Fibroblast of lung (primary cell): Measurements from ENCODE around the gene C11orf24. TPM values are rescaled to one million over a fixed set of nuclear protein-coding genes. Genes with fewer than 3 reads are reported as not detected.

Experiments used
- DNase-seq, 2 donors: peaks; one replicate each; pipeline versions ENCODE4 v3.0.0 to v3.0.0-alpha.2; 2010; ENCODE audit warnings: low read depth in 2 of 2
- H2AFZ ChIP-seq: 2 replicates; pipeline ENCODE4 v1.5.1; 2012; ENCODE audit warnings: low read length, control low read depth, inconsistent platforms
- H3K27ac ChIP-seq: 2 replicates; pipeline ENCODE4 v1.5.1; 2011; ENCODE audit warnings: low read length, control low read depth; ENCODE audit not compliant: insufficient read depth
- H3K27me3 ChIP-seq: 2 replicates; pipeline ENCODE4 v1.5.1; 2011; ENCODE audit warnings: mild to moderate bottlenecking, low read length; ENCODE audit not compliant: control insufficient read depth, insufficient read depth
- H3K36me3 ChIP-seq: 2 replicates; pipeline ENCODE4 v1.5.1; 2011; ENCODE audit warnings: low read length; ENCODE audit not compliant: control insufficient read depth, insufficient read depth
- H3K4me1 ChIP-seq: 2 replicates; pipeline ENCODE4 v1.5.1; 2011; ENCODE audit warnings: low read length; ENCODE audit not compliant: control insufficient read depth, insufficient read depth; ENCODE audit errors: extremely low read depth
- H3K4me2 ChIP-seq: 2 replicates; pipeline ENCODE4 v1.5.1; 2011; ENCODE audit warnings: low read length, control low read depth; ENCODE audit not compliant: insufficient read depth; ENCODE audit errors: extremely low read depth
- H3K4me3 ChIP-seq, 4 experiments: fragments of 200-600 bp in 1 of 4; sonication (generic) in 1 of 4; replicated peaks in 1 of 4; 2 replicates each; pipeline ENCODE4 v1.5.1; 2011 to 2016; ENCODE audit warnings: low read length in 4 of 4, low read depth in 3 of 4, mild to moderate bottlenecking in 3 of 4, control low read depth in 2 of 4, inconsistent platforms in 1 of 4, mixed read lengths in 1 of 4; ENCODE audit not compliant: insufficient read depth in 1 of 4; ENCODE audit errors: control extremely low read depth in 1 of 4
- H3K79me2 ChIP-seq: 2 replicates; pipeline ENCODE4 v1.5.1; 2012; ENCODE audit warnings: mild to moderate bottlenecking, low read length, inconsistent platforms; ENCODE audit not compliant: control insufficient read depth, insufficient read depth
- H3K9ac ChIP-seq: 2 replicates; pipeline ENCODE4 v1.5.1; 2011; ENCODE audit warnings: mild to moderate bottlenecking, low read length, control low read depth; ENCODE audit not compliant: insufficient read depth
- H3K9me3 ChIP-seq: 2 replicates; pipeline ENCODE4 v1.5.1; 2012; ENCODE audit warnings: low read depth, low read length; ENCODE audit not compliant: control insufficient read depth, insufficient read depth
- H4K20me1 ChIP-seq: 2 replicates; pipeline ENCODE4 v1.5.1; 2011; ENCODE audit warnings: low read length; ENCODE audit not compliant: control insufficient read depth, insufficient read depth; ENCODE audit errors: extremely low read depth
- EZH2 ChIP-seq: IDR thresholded peaks from 2 replicates; pipeline ENCODE4 v1.5.1; 2012; ENCODE audit warnings: low read length, control low read depth, mild to moderate bottlenecking; ENCODE audit errors: missing control alignments
- polyA plus RNA-seq, 2 donors: library from polyadenylated mRNA; depleted of rRNA in 1 of 2; stranded (reverse) in 1 of 2; unstranded in 1 of 2; fragments of >200 nt; gene quantifications; 2 replicates each; pipeline ENCODE4 v1.2.1, GENCODE V29; 2011 to 2012; ENCODE audit warnings: missing spikeins in 1 of 2
- total RNA-seq: library from RNA; depleted of rRNA; stranded (reverse); fragments of >200 nt; gene quantifications from 2 replicates; pipeline ENCODE4 v1.2.1, GENCODE V29; 2014
- TF ChIP-seq, protein P1 (sequence below), 2 donors: IDR thresholded peaks in 1 of 2; conservative IDR thresholded peaks in 1 of 2; 1 replicate in 1 of 2; 2 replicates in 1 of 2; pipeline ENCODE4 v1.5.1; 2011 to 2012; ENCODE audit warnings: low read length in 2 of 2, control low read depth in 1 of 2, inconsistent platforms in 1 of 2, low read depth in 1 of 2, mild to moderate bottlenecking in 1 of 2

Gene C11orf24
- total and polyA plus RNA-seq, 2 donors (not counting 1 experiment from before 2014, with no cell fraction given), result 25.4 to 45.6 TPM

DNA sequence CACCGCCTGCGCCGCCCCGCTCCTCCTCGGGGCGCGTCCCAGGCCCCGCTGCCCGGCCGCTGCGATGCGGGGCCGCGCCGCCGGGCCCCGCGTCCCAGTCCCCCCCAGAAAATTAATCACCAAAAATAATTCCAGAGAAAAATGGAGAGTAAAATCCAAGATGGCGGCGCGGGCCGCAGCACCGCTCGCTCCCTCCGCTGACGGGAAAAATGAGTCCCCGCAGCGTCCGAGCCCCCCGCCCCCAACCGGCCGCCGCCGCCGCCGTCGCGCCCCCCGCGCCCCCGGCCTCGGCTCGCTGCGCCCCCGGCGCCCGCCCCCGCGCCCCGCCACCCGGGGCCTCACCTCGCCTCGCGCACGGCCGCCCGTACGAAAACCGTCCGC, 58.6 kb downstream of the C11orf24 start, which contains the start of gene KMT5B:
KMT5B (minus strand) TSS at position 162 of the 381 bp plus-strand sequence. CDS start 23,220 bp downstream, outside the sequence.
- Histone ChIP-seq H3K9ac (peak within 1 kb of the TSS; percentile 92), H3K27ac (peak within 1 kb of the TSS; percentile 94), H3K36me3 (no peaks in the 10 kb centered on the region), H3K79me2 (peaks cover 37% of the 10 kb centered on the region), H3K4me3 (peak within 1 kb of the TSS; percentile 83 to 96 (median 92)), H3K4me1 (no peaks in the 10 kb centered on the region), H3K4me2 (peak within 1 kb of the TSS; percentile 64), H3K9me3 (no peaks in the 10 kb centered on the region), H3K27me3 (peaks cover 11% of the 10 kb centered on the region), H4K20me1 (peaks cover 7% of the 10 kb centered on the region), H2AFZ (peak within 1 kb of the TSS; percentile 62)
- TF ChIP-seq EZH2, result no peak
- DNase-seq, result peak in 1 of 2 donors; percentile 71

DNA sequence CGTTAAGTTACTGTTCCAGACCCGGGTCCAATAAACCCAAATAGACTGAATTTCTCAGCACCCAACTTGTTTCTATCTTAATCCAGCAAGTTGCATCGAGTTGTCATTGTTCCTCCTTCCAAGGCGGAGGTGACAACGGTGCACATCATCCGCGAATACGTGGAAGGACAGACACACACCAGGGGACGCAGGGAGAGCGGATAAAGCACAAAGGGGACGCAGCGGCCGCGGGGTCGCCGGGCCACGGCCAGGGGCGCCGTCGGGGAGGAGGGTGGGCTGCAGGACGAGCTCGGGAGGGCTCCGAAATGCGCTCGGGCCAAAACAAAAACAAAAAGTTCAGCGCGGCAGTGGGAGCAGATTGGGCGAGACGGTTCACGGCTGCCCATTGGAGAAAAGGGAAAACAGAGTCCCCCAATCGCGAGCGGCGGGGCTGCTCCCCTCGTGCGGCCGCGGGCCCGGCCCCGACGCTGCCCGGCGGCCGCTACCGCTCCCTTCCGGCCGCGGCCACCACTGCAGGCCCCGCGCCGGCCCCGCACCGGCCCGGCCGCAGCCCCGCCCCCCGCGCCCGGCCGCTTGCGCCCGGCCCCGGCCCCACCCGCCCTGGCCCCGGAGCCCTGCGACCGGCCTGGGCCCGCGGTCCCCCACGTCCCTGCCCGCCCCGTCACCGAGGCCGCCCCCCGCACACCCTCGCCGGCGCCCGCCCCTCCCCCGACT, 59.2 kb downstream of the C11orf24 start:
- Histone ChIP-seq H3K4me2 (peak overlapping the region; percentile 64), H3K27me3 (peaks cover 11% of the 10 kb centered on the region), H3K36me3 (no peaks in the 10 kb centered on the region), H3K27ac (peak overlapping the region; percentile 34), H2AFZ (peak overlapping the region; percentile 24), H3K9me3 (no peaks in the 10 kb centered on the region), H4K20me1 (peaks cover 7% of the 10 kb centered on the region), H3K79me2 (peaks cover 42% of the 10 kb centered on the region), H3K4me1 (no peaks in the 10 kb centered on the region), H3K4me3 (peak overlapping the region; percentile 83 to 96 (median 92)), H3K9ac (peak overlapping the region; percentile 92)
- peak; percentile 71 to 78 for DNase-seq
- TF ChIP-seq EZH2, result no peak
- TF ChIP-seq, protein P1, sequence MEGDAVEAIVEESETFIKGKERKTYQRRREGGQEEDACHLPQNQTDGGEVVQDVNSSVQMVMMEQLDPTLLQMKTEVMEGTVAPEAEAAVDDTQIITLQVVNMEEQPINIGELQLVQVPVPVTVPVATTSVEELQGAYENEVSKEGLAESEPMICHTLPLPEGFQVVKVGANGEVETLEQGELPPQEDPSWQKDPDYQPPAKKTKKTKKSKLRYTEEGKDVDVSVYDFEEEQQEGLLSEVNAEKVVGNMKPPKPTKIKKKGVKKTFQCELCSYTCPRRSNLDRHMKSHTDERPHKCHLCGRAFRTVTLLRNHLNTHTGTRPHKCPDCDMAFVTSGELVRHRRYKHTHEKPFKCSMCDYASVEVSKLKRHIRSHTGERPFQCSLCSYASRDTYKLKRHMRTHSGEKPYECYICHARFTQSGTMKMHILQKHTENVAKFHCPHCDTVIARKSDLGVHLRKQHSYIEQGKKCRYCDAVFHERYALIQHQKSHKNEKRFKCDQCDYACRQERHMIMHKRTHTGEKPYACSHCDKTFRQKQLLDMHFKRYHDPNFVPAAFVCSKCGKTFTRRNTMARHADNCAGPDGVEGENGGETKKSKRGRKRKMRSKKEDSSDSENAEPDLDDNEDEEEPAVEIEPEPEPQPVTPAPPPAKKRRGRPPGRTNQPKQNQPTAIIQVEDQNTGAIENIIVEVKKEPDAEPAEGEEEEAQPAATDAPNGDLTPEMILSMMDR (conservative IDR thresholded peaks at IDR 0.05 in 1 of 2, IDR thresholded peaks at IDR 0.05 in 1 of 2; ENCODE audit: low read depth in 1 of 2, low read length in 2 of 2), result peak in 1 of 2 donors; percentile 6

DNA sequence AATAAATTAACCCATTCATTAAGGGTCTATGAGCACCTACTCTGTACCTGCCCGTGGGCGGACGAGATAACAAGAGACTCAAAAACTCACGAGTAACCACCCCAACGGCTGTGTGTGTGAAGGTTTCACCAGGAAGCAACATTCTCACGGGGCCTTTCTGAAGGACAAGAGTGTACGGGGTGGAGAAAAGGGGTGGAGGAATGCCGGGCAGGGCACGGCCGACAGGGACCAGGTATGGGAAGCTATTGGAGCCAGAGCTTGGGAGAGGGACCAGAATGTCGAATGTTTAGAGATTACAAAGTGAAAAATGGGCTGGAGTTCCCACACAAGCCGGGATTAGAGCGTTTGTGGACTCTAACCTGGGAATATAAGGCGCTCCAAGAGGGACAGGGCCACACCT, 60.2 kb downstream of the C11orf24 start:
- DNase-seq, result no peak
- H4K20me1 ChIP-seq, result peaks cover 7% of the 10 kb centered on the region
- TF ChIP-seq EZH2, result no peak
- TF ChIP-seq, protein P1 (conservative IDR thresholded peaks at IDR 0.05 in 1 of 2, IDR thresholded peaks at IDR 0.05 in 1 of 2; ENCODE audit: low read depth in 1 of 2, low read length in 2 of 2), result no peak
- H3K9ac ChIP-seq, result no peak overlapping the region
- H3K36me3 ChIP-seq, result no peaks in the 10 kb centered on the region
- H3K4me3 ChIP-seq, result peak overlapping the region; percentile 83 to 96 (median 92)
- no peaks in the 10 kb centered on the region for H3K9me3 ChIP-seq
- H3K27ac ChIP-seq, result no peak overlapping the region
- no peaks in the 10 kb centered on the region for H3K4me1 ChIP-seq
- H3K27me3 ChIP-seq, result peaks cover 11% of the 10 kb centered on the region
- peak overlapping the region; percentile 64 for H3K4me2 ChIP-seq
- peaks cover 50% of the 10 kb centered on the region for H3K79me2 ChIP-seq
- H2AFZ ChIP-seq, result no peak overlapping the region

Other genes with a start within 250 kb of the C11orf24 start
- 88.1 and 148 TPM in 2 replicates for gene NDUFS8, start 241.3 kb downstream of the C11orf24 start, total RNA-seq
- gene NDUFS8, start 241.3 kb downstream of the C11orf24 start, polyA plus RNA-seq, result 36.3 and 53.5 TPM in 2 replicates
- 42.1 and 46.2 TPM in 2 replicates for gene TCIRG1, start 232.9 kb downstream of the C11orf24 start, total RNA-seq
- 24.7 and 26.7 TPM in 2 replicates for gene TCIRG1, start 232.9 kb downstream of the C11orf24 start, polyA plus RNA-seq
- 8.0 and 8.4 TPM in 2 replicates for gene CHKA, start 150.6 kb downstream of the C11orf24 start, total RNA-seq
- 7.2 and 7.4 TPM in 2 replicates for gene CHKA, start 150.6 kb downstream of the C11orf24 start, polyA plus RNA-seq
- 23.4 and 24.3 TPM in 2 replicates for gene KMT5B, start 58.7 kb downstream of the C11orf24 start, total RNA-seq
- 9.3 and 13.0 TPM in 2 replicates for gene KMT5B, start 58.7 kb downstream of the C11orf24 start, polyA plus RNA-seq
- gene LRP5, start 40.6 kb upstream of the C11orf24 start, total RNA-seq, result 20.8 and 22.0 TPM in 2 replicates
- gene LRP5, start 40.6 kb upstream of the C11orf24 start, polyA plus RNA-seq, result 3.5 and 3.8 TPM in 2 replicates
- gene PPP6R3, start 188.8 kb upstream of the C11orf24 start, total RNA-seq, result 93.2 and 120 TPM in 2 replicates
- 42.3 and 44.2 TPM in 2 replicates for gene PPP6R3, start 188.8 kb upstream of the C11orf24 start, polyA plus RNA-seq